ENCODE measurements around the gene INPP4A. TPM values are rescaled to one million over a fixed set of nuclear protein-coding genes. Genes with fewer than 3 reads are reported as not detected.

INPP4A gene
- total RNA-seq, 1 experiment from 2014 or later = 26.7 TPM

DNA sequence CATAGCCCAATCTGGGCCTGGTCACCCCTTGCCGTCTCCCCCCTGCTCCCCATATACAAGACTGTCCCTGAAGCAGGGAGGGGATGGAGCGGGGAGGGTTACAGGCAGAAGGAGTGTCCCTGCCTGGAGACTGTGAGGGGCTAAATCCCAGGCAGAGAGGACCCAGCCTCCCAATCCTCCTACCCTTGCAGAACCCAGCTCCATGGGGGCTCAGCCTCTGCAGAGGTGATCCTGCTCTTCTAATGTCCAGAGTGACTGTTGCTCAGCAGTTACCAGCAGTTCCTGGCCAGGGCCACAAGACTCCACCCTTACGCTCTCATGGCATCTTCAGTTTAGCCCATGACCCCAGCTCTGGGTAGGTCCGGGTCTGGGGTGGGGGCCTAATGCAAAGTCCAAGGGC is 105.5 kb downstream of the INPP4A start:
- CTCF ChIA-PET = interaction anchor here (0.6 kb wide), 1 partner anchor 30 kb away, joined by 3 read pairs; no protein-coding TSS in a partner anchor
- intact Hi-C loops (cut with micrococcal nuclease; ENCODE audit: unreplicated experiment) = no loop called here
- no peaks in the 10 kb centered on the region for H3K36me3 Mint-ChIP-seq (ENCODE audit: insufficient read depth, unreplicated experiment)
- H3K27me3 Mint-ChIP-seq (ENCODE audit: unreplicated experiment) = no peaks in the 10 kb centered on the region
- H3K9me3 Mint-ChIP-seq (ENCODE audit: low read depth, unreplicated experiment) = no peaks in the 10 kb centered on the region
- H3K27ac Mint-ChIP-seq (ENCODE audit: unreplicated experiment) = no peak overlapping the region
- no peak for DNase-seq
- no peak overlapping the region for H3K4me3 Mint-ChIP-seq (ENCODE audit: low read depth, unreplicated experiment)
- TF ChIP-seq, protein P1, sequence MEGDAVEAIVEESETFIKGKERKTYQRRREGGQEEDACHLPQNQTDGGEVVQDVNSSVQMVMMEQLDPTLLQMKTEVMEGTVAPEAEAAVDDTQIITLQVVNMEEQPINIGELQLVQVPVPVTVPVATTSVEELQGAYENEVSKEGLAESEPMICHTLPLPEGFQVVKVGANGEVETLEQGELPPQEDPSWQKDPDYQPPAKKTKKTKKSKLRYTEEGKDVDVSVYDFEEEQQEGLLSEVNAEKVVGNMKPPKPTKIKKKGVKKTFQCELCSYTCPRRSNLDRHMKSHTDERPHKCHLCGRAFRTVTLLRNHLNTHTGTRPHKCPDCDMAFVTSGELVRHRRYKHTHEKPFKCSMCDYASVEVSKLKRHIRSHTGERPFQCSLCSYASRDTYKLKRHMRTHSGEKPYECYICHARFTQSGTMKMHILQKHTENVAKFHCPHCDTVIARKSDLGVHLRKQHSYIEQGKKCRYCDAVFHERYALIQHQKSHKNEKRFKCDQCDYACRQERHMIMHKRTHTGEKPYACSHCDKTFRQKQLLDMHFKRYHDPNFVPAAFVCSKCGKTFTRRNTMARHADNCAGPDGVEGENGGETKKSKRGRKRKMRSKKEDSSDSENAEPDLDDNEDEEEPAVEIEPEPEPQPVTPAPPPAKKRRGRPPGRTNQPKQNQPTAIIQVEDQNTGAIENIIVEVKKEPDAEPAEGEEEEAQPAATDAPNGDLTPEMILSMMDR (IDR thresholded peaks at IDR 0.05; ENCODE audit: unreplicated experiment) = no peak
- H3K4me1 Mint-ChIP-seq (ENCODE audit: low read depth, unreplicated experiment) = no peaks in the 10 kb centered on the region
- BruUV-seq (replicated peaks) = no TSS peak

DNA sequence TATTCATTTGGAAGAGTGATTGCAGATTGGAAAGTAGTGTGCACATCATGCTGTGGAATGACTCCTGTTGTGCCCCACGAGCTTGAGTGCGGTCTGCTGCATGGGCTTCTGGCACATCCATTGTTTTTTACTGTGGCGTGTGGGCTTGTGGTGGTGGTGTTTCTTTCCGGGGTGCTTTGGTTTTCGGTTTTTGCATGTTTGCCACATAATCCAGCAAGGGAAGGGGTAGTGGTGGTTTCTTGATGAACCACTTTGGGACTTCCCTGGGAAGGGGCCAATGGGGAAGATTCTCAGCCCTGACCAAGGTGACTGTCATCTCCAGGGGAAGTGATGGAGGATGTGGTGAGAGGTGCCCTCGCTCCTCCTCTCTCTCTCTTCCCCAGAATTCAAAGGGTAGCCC is 106.7 kb downstream of the INPP4A start:
- BruUV-seq (replicated peaks) = no TSS peak
- CTCF ChIA-PET = no interaction called here
- intact Hi-C loops (cut with micrococcal nuclease; ENCODE audit: unreplicated experiment) = no loop called here
- TF ChIP-seq, protein P1 (IDR thresholded peaks at IDR 0.05; ENCODE audit: unreplicated experiment) = no peak
- H3K4me1 Mint-ChIP-seq (ENCODE audit: low read depth, unreplicated experiment) = no peaks in the 10 kb centered on the region
- H3K36me3 Mint-ChIP-seq (ENCODE audit: insufficient read depth, unreplicated experiment) = no peaks in the 10 kb centered on the region
- no peak for DNase-seq
- no peak overlapping the region for H3K4me3 Mint-ChIP-seq (ENCODE audit: low read depth, unreplicated experiment)
- H3K9me3 Mint-ChIP-seq (ENCODE audit: low read depth, unreplicated experiment) = no peaks in the 10 kb centered on the region
- no peak overlapping the region for H3K27ac Mint-ChIP-seq (ENCODE audit: unreplicated experiment)
- H3K27me3 Mint-ChIP-seq (ENCODE audit: unreplicated experiment) = no peaks in the 10 kb centered on the region

DNA sequence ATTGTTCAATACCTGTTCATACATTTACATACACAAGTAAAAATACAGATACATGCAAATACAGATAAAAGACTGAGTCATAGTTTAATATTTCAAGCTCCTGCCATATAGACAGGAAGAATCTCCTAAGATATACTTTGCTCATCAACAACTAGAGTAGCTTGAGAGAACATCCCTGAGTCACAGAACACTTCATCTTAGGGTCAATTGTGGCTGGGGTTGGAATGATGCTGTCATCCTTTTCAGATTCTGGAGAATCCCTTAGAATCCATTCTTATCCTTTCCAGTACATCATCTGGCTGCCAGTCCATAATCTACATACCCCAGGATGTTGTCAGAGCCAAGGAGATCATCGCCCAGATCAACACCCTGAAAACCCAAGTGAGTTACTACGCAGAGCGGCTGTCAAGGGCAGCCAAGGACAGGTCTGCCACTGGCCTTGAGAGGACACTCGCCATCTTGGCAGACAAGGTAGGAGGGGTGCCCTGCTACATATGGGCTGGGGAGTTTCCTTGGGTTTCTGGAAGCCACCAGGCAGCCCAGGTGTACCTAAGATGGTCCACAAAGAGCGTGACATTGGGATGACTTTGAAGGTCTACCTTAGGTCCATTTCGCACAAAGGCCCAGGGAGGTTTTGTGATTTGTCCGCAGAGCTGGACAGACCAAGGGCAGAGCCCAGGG is 108.0 kb downstream of the INPP4A start:
- no peaks in the 10 kb centered on the region for H3K4me1 Mint-ChIP-seq (ENCODE audit: low read depth, unreplicated experiment)
- intact Hi-C loops (cut with micrococcal nuclease; ENCODE audit: unreplicated experiment) = no loop called here
- BruUV-seq (replicated peaks) = no TSS peak
- H3K27me3 Mint-ChIP-seq (ENCODE audit: unreplicated experiment) = no peaks in the 10 kb centered on the region
- DNase-seq = no peak
- no peak overlapping the region for H3K27ac Mint-ChIP-seq (ENCODE audit: unreplicated experiment)
- H3K4me3 Mint-ChIP-seq (ENCODE audit: low read depth, unreplicated experiment) = no peak overlapping the region
- no peaks in the 10 kb centered on the region for H3K36me3 Mint-ChIP-seq (ENCODE audit: insufficient read depth, unreplicated experiment)
- no peaks in the 10 kb centered on the region for H3K9me3 Mint-ChIP-seq (ENCODE audit: low read depth, unreplicated experiment)
- TF ChIP-seq, protein P1 (IDR thresholded peaks at IDR 0.05; ENCODE audit: unreplicated experiment) = no peak
- CTCF ChIA-PET = no interaction called here

DNA sequence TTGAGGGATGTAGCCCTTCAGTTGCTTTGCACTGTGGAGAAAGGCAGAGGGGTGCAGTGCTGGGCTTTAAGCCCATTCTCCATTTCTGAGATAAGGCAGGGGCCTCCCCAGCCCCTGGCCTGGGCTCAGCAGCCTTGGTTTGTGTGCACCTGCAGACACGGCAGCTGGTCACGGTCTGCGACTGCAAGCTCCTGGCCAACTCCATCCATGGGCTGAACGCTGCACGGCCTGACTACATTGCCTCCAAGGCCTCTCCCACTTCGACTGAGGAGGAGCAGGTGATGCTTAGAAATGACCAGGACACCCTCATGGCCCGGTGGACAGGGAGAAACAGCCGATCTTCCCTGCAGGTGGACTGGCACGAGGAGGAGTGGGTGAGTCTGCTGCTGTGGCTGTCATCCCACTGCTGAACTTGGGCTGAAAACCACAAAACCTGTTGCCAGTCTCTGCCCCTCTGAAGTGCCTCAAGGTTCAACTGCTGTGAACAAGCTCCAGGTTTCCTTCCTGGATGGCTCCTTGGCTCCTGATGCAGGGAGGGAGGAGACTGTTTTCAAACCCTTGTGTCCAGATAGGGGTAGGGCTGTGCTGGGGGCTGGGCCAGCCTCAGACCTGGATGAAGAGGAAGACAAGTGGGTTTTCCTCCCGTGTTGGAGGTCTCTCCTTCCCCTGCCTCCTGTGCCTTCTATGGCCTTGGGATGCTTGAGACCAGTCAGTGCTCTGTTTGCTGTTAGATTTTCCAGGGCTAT is 109.6 kb downstream of the INPP4A start:
- Mint-ChIP-seq H3K36me3 (ENCODE audit: insufficient read depth, unreplicated experiment) (no peaks in the 10 kb centered on the region), H3K9me3 (ENCODE audit: low read depth, unreplicated experiment) (no peaks in the 10 kb centered on the region)

More for the DNA sequence above, 109.6 kb downstream of the INPP4A start:
- intact Hi-C loops (cut with micrococcal nuclease; ENCODE audit: unreplicated experiment) = no loop called here
- no peaks in the 10 kb centered on the region for H3K4me1 Mint-ChIP-seq (ENCODE audit: low read depth, unreplicated experiment)
- H3K27ac Mint-ChIP-seq (ENCODE audit: unreplicated experiment) = no peak overlapping the region
- TF ChIP-seq, protein P1 (IDR thresholded peaks at IDR 0.05; ENCODE audit: unreplicated experiment) = no peak
- CTCF ChIA-PET = interaction anchor here (0.5 kb wide), 1 partner anchor 614 kb away, joined by 4 read pairs; no protein-coding TSS in a partner anchor
- no peak for DNase-seq
- no peaks in the 10 kb centered on the region for H3K27me3 Mint-ChIP-seq (ENCODE audit: unreplicated experiment)
- BruUV-seq (replicated peaks) = no TSS peak
- H3K4me3 Mint-ChIP-seq (ENCODE audit: low read depth, unreplicated experiment) = no peak overlapping the region
